Bronchial epithelial cell (primary cell): ENCODE measurements around the gene EED. TPM values are rescaled to one million over a fixed set of nuclear protein-coding genes. Genes with fewer than 3 reads are reported as not detected.

Experiments
- DNase-seq: peaks from one replicate; pipeline ENCODE4 v3.0.0-alpha.2; 2010; ENCODE audit warnings: low read depth
- FAIRE-seq: peaks from 2 replicates; lab custom pipeline; 2011; peaks lifted over from hg19 to GRCh38; lab: Jason Lieb, UNC
- H3K27me3 ChIP-seq: 2 replicates; pipeline ENCODE4 v1.5.1; 2011; ENCODE audit warnings: low read length; ENCODE audit not compliant: control insufficient read depth, insufficient read depth
- H3K36me3 ChIP-seq: 2 replicates; pipeline ENCODE4 v1.5.1; 2011; ENCODE audit warnings: low read length; ENCODE audit not compliant: control insufficient read depth, insufficient read depth
- H3K4me3 ChIP-seq: 2 replicates; pipeline ENCODE4 v1.5.1; 2011; ENCODE audit warnings: mild to moderate bottlenecking, low read depth, low read length, control low read depth
- CTCF ChIP-seq: IDR thresholded peaks from 2 replicates; pipeline ENCODE4 v1.5.1; 2011; ENCODE audit warnings: mild to moderate bottlenecking, moderate library complexity, low read length, control low read depth, inconsistent platforms; ENCODE audit not compliant: insufficient read depth, severe bottlenecking
- total RNA-seq: library from RNA; depleted of rRNA; stranded (reverse); fragments of >200 nt; gene quantifications from 2 replicates; pipeline ENCODE4 v1.2.1, GENCODE V29; 2014

EED gene
- total RNA-seq, 1 donor from 2014 or later, result 13.7 TPM

- FAIRE-seq (no peak), DNase-seq (no peak)
- H3K36me3 ChIP-seq, result no peaks in the 10 kb centered on the region
- H3K4me3 ChIP-seq, result no peak overlapping the region
- TF ChIP-seq CTCF, result no peak
- no peaks in the 10 kb centered on the region for H3K27me3 ChIP-seq
These were observed 46.4 kb upstream of the EED start for GRCh38 chr11:86198139-86198538.

GRCh38 chr11:86199354-86199753 is 45.2 kb upstream of the EED start:
- no peak for FAIRE-seq
- no peak overlapping the region for H3K4me3 ChIP-seq
- H3K36me3 ChIP-seq, result no peaks in the 10 kb centered on the region
- TF ChIP-seq CTCF, result no peak
- no peaks in the 10 kb centered on the region for H3K27me3 ChIP-seq
- DNase-seq, result peak; percentile 17

GRCh38 chr11:86201371-86201884 is 43.1 kb upstream of the EED start:
- no peak for DNase-seq

GRCh38 chr11:86202013-86202336 is 42.6 kb upstream of the EED start:
- H3K36me3 ChIP-seq, result no peaks in the 10 kb centered on the region
- FAIRE-seq (no peak), DNase-seq (no peak)
- H3K27me3 ChIP-seq, result no peaks in the 10 kb centered on the region
- no peak for TF ChIP-seq CTCF
- H3K4me3 ChIP-seq, result no peak overlapping the region

More at GRCh38 chr11:86201371-86201884, 43.1 kb upstream of the EED start:
- Histone ChIP-seq H3K36me3 (no peaks in the 10 kb centered on the region), H3K4me3 (no peak overlapping the region), H3K27me3 (no peaks in the 10 kb centered on the region)
- TF ChIP-seq CTCF, result no peak
- FAIRE-seq, result no peak

- DNase-seq, result no peak
- Histone ChIP-seq H3K27me3 (no peaks in the 10 kb centered on the region), H3K4me3 (no peak overlapping the region), H3K36me3 (no peaks in the 10 kb centered on the region)
- FAIRE-seq, result no peak
- TF ChIP-seq CTCF, result no peak
These were observed 40.2 kb upstream of the EED start for GRCh38 chr11:86204356-86204755.
